GM03348 (cell line): ENCODE data around the gene GPLD1.

ENCODE experiments used
- DNase-seq: peaks from one replicate; pipeline ENCODE4 v3.0.0; 2012; ENCODE audit warnings: low spot score

Gene GPLD1

GRCh38 chr6:24381476-24382219 lies 107.7 kb downstream of the GPLD1 start:
- DNase-seq: no peak

DNA sequence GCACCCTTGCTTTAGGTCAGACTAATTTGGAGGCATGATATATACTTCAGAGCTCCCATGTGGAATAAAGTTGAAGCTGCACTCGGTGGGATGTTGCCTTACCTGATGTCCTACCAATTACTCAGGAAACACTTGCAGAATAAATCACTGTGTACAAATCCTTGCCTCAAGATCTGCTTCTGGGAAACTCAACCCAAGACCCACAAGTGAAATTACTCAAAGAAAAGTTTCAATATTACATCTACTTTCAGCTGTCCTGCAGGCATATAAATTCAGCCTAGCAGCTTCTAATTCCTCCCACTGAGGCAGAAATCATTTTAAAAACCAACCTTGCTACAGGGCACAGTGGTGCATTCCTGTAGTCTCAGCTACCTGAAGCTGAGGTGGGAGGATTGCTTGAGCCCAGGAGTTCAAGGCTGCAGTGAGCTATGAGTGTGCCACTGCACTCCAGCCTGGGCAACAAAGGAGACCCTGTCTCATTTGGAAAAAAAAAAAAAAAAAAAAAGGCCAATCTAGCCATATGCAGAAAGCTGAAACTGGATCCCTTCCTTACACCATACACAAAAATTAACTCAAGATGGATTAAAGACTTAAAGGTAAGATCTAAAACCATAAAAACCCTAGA lies 110.8 kb downstream of the GPLD1 start:
- DNase-seq: no peak
